ENCODE data around the gene EEF1AKMT4.

DNA sequence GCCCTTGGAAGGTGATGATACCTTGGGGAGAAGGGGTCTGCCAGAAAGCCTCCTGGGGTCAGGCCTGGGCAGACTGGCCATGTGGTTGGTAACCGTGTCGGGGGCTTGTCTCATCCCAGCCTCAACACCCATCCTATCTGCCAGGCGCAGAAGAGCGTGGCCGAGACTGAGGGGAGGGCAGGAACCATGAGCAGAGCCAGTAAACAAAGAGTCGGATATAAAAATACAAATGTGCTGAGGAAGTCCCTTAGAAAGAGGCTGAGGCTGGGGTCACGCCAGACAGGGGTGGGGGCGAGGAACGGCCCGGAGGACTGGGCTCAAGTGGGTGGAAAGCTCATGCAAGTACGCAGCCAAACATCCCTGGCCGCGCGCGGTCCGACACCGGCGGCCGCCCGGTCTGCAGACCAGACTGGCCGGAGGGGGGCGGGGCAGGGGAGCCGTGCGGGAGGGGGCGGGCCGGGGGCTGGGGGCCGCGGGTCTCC lies 10.0 kb downstream of the EEF1AKMT4 start:
- TF ChIP-seq, protein P1, sequence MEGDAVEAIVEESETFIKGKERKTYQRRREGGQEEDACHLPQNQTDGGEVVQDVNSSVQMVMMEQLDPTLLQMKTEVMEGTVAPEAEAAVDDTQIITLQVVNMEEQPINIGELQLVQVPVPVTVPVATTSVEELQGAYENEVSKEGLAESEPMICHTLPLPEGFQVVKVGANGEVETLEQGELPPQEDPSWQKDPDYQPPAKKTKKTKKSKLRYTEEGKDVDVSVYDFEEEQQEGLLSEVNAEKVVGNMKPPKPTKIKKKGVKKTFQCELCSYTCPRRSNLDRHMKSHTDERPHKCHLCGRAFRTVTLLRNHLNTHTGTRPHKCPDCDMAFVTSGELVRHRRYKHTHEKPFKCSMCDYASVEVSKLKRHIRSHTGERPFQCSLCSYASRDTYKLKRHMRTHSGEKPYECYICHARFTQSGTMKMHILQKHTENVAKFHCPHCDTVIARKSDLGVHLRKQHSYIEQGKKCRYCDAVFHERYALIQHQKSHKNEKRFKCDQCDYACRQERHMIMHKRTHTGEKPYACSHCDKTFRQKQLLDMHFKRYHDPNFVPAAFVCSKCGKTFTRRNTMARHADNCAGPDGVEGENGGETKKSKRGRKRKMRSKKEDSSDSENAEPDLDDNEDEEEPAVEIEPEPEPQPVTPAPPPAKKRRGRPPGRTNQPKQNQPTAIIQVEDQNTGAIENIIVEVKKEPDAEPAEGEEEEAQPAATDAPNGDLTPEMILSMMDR (conservative IDR thresholded peaks at IDR 0.05; ENCODE audit: low read depth, low read length) = no peak
- no peak for TF ChIP-seq EZH2 (IDR thresholded peaks at IDR 0.05; ENCODE audit: borderline replicate concordance, low read depth, low read length, poor library complexity, severe bottlenecking)
